Measurements from ENCODE around the gene TBC1D22A. TPM values are rescaled to one million over a fixed set of nuclear protein-coding genes. Genes with fewer than 3 reads are reported as not detected.

TBC1D22A gene
- total RNA-seq, 1 donor from 2014 or later = 10.6 TPM

- H3K4me3 Mint-ChIP-seq = no peak overlapping the region
- H3K4me3 ChIP-seq = no peak overlapping the region
- DNase-seq (ENCODE audit: low spot score) = no peak
Observed at GRCh38 chr22:46998331-46998730, 235.9 kb downstream of the TBC1D22A start.

DNA sequence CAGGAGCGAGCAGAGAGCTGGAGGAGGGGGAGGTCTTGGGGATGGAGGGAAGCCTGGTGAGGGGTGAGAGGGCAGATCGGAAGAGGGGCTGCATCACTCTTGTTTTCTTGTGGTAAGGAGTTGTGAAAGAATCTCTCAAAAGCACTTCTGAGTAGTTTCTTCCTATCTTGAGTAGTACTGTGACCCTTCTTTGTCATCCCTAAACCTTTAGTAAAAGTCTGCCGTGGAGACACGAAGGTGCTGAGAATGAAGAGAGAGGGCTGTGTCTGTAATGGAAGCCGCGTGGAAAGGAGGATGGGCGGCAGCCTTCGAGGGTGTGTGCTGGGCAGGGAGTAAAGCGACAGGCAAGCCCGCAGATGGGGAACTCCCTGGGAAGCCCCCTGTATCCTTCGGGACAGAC, 237.8 kb downstream of the TBC1D22A start:
- no peak for DNase-seq (ENCODE audit: low spot score)
- H4K20me1 ChIP-seq (ENCODE audit: low read depth) = no peaks in the 10 kb centered on the region
- Mint-ChIP-seq H3K4me3 (no peak overlapping the region), H3K36me3 (peaks cover 2% of the 10 kb centered on the region), H3K27ac (no peak overlapping the region), H3K9me3 (no peaks in the 10 kb centered on the region), H3K27me3 (ENCODE audit: insufficient read depth, low read depth) (no peaks in the 10 kb centered on the region), H3K4me1 (peaks cover 6% of the 10 kb centered on the region)
- H3K4me1 ChIP-seq = no peaks in the 10 kb centered on the region
- no peak overlapping the region for H2AFZ ChIP-seq (replicated peaks)
- no peak overlapping the region for H3K9ac ChIP-seq
- TF ChIP-seq CTCF (IDR thresholded peaks at IDR 0.05) (no peak), EZH2 (IDR thresholded peaks at IDR 0.05) (no peak), EZH2phosphoT487 (IDR thresholded peaks at IDR 0.05) (no peak)
- H3K27ac ChIP-seq = no peak overlapping the region
- peaks cover 7% of the 10 kb centered on the region for H3F3A ChIP-seq (ENCODE audit: low read depth)
- H3K4me2 ChIP-seq = no peak overlapping the region
- no peak overlapping the region for H3K4me3 ChIP-seq
- H3K9me3 ChIP-seq (ENCODE audit: low read depth) = no peaks in the 10 kb centered on the region
- H3K27me3 ChIP-seq = no peaks in the 10 kb centered on the region
- no peaks in the 10 kb centered on the region for H3K36me3 ChIP-seq
- no peaks in the 10 kb centered on the region for H3K79me2 ChIP-seq (ENCODE audit: low read depth)

More at GRCh38 chr22:46998331-46998730, 235.9 kb downstream of the TBC1D22A start:
- Histone ChIP-seq H3K4me1 (no peaks in the 10 kb centered on the region), H3K36me3 (no peaks in the 10 kb centered on the region), H4K20me1 (ENCODE audit: low read depth) (no peaks in the 10 kb centered on the region), H3K79me2 (ENCODE audit: low read depth) (no peaks in the 10 kb centered on the region), H3K9me3 (ENCODE audit: low read depth) (no peaks in the 10 kb centered on the region), H3F3A (ENCODE audit: low read depth) (no peaks in the 10 kb centered on the region), H2AFZ (replicated peaks) (no peak overlapping the region), H3K27me3 (no peaks in the 10 kb centered on the region), H3K4me2 (no peak overlapping the region), H3K9ac (no peak overlapping the region), H3K27ac (no peak overlapping the region)
- H3K4me1 Mint-ChIP-seq = peaks cover 8% of the 10 kb centered on the region
- TF ChIP-seq CTCF (IDR thresholded peaks at IDR 0.05) (no peak), EZH2phosphoT487 (IDR thresholded peaks at IDR 0.05) (no peak), EZH2 (IDR thresholded peaks at IDR 0.05) (no peak)
- no peak overlapping the region for H3K27ac Mint-ChIP-seq
- no peaks in the 10 kb centered on the region for H3K27me3 Mint-ChIP-seq (ENCODE audit: insufficient read depth, low read depth)
- peaks cover 2% of the 10 kb centered on the region for H3K36me3 Mint-ChIP-seq
- no peaks in the 10 kb centered on the region for H3K9me3 Mint-ChIP-seq

- Histone ChIP-seq H3K27me3 (no peaks in the 10 kb centered on the region), H3K79me2 (ENCODE audit: low read depth) (no peaks in the 10 kb centered on the region), H3K4me2 (no peak overlapping the region), H3K9me3 (ENCODE audit: low read depth) (no peaks in the 10 kb centered on the region), H3K4me3 (no peak overlapping the region), H3K27ac (no peak overlapping the region), H3K36me3 (no peaks in the 10 kb centered on the region), H3K4me1 (no peaks in the 10 kb centered on the region), H4K20me1 (ENCODE audit: low read depth) (no peaks in the 10 kb centered on the region), H3K9ac (no peak overlapping the region), H3F3A (ENCODE audit: low read depth) (peaks cover 7% of the 10 kb centered on the region), H2AFZ (replicated peaks) (no peak overlapping the region)
- Mint-ChIP-seq H3K27ac (no peak overlapping the region), H3K4me3 (no peak overlapping the region), H3K4me1 (peaks cover 6% of the 10 kb centered on the region), H3K9me3 (no peaks in the 10 kb centered on the region), H3K36me3 (peaks cover 2% of the 10 kb centered on the region), H3K27me3 (ENCODE audit: insufficient read depth, low read depth) (no peaks in the 10 kb centered on the region)
- DNase-seq (ENCODE audit: low spot score) = no peak
- TF ChIP-seq EZH2phosphoT487 (IDR thresholded peaks at IDR 0.05) (no peak), CTCF (IDR thresholded peaks at IDR 0.05) (no peak), EZH2 (IDR thresholded peaks at IDR 0.05) (no peak)
Observed at GRCh38 chr22:47000888-47001287, 238.4 kb downstream of the TBC1D22A start.

Data from neural progenitor cell (in vitro differentiated cells).